ENCODE results near the gene SUFU. TPM values are rescaled to one million over a fixed set of nuclear protein-coding genes. Genes with fewer than 3 reads are reported as not detected.

SUFU gene
- polyA plus RNA-seq, 4 donors = 26.7 to 32.0 (median 28.0) TPM

- no peak for DNase-seq (ENCODE audit: low read depth in 4 of 4, low spot score in 2 of 4)
These were observed 42.2 kb downstream of the SUFU start for GRCh38 chr10:102545997-102546396.

GRCh38 chr10:102546606-102547320, 43.0 kb downstream of the SUFU start:
- no peak for DNase-seq (ENCODE audit: low read depth in 4 of 4, low spot score in 2 of 4)

DNA sequence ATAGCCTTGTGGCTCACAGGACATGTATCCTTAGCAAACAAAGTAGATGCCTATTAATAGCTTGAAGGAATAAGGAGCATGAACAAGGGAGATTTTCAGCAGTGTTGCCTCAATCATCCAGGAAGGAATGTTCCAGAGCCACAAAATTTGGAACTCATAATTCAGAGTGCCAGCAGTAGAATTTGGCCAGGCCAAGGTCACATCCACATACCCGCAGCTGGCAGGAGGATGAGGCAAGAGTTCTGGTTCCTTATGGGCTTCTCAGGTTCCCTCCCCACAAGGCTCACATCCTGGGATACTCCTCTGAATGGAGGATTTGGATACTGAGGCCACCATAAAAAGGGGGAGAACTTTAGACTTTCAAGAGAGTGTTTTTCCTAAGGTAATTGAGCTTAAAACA, 45.8 kb downstream of the SUFU start:
- no peak for DNase-seq (ENCODE audit: low read depth in 4 of 4, low spot score in 2 of 4)

DNA sequence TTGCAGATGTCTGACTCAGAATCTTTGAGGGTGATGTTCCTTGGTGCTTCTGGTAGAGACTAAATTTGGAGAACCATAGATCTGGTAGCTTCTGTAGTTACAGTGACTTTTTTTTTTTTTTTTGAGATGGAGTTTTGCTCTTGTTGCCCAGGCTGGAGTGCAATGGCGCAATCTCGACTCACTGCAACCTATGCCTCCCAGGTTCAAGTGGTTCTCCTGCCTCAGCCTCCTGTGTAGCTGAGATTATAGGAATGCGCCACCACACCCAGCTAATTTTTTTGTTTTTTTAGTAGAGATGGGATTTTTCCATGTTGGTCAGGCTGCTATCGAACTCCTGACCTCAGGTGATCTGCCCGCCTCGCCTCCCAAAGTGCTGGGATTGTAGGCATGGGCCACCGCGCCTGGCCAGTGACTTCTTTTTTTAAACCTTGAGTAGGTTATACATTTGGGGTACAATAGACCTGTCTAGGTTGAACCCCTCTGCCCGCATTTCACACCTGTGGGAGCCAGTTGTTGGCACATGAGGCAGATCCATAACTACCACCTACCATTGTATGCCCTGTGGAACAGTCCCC, 47.0 kb downstream of the SUFU start:
- no peak for DNase-seq (ENCODE audit: low read depth in 4 of 4, low spot score in 2 of 4)

- DNase-seq (ENCODE audit: low read depth in 4 of 4, low spot score in 2 of 4) = no peak
These were observed 48.8 kb downstream of the SUFU start for GRCh38 chr10:102552533-102552932.

DNA sequence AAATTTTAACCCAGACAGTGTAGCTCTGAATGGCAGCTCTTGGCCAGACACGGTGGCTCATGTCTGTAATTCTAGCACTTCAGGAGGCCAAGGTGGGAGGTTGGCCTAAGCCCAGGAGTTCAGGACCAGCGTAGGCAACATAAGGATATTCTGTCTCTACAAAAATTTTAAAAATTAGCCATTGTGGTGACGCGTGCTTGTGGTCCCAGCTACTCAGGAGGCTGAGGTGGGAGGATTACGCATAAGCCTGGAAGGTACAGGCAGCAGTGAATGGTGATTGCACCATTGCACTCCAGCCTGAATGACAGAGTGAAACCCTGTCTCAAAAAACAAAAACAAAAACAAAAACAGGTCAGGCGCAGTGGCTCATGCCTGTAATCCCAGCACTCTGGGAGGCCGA, 50.0 kb downstream of the SUFU start:
- DNase-seq (ENCODE audit: low read depth in 4 of 4, low spot score in 2 of 4) = no peak

- DNase-seq (ENCODE audit: low read depth in 4 of 4, low spot score in 2 of 4) = no peak
These were observed 50.8 kb downstream of the SUFU start for GRCh38 chr10:102554531-102554930.

DNA sequence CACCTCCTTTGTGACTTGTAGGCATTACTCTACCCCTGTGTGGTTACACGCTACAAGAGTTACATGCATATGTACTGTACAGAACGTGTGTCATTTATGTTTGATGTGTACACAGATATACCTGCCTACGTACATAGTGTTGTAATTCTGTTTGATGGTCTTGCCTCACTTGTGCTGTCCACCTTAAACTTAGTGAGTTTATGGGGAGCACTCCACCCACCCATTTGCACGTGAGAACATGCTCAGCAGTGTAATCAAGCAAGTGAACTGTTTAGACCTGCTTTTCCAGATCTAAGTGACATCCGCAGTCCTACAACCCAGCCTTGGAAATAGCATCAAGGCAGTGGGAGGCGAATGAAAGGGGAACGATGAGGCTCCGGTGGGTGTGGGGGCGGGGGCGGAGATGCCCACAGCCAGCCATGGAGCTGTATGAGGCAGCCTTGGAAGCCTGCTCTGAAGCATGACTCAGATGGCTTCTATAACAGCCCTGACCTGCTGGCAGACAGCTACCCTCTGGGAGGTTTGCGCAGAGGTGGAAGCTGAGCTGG, 52.1 kb downstream of the SUFU start:
- no peak for DNase-seq (ENCODE audit: low read depth in 4 of 4, low spot score in 2 of 4)

GRCh38 chr10:102557569-102557968, 53.8 kb downstream of the SUFU start:
- no peak for DNase-seq (ENCODE audit: low read depth in 4 of 4, low spot score in 2 of 4)

- no peak for DNase-seq (ENCODE audit: low read depth in 4 of 4, low spot score in 2 of 4)
These were observed 56.0 kb downstream of the SUFU start for GRCh38 chr10:102559764-102560163.

- DNase-seq (ENCODE audit: low read depth in 4 of 4, low spot score in 2 of 4) = no peak
These were observed 60.5 kb downstream of the SUFU start for GRCh38 chr10:102564209-102564834.

- DNase-seq (ENCODE audit: low read depth in 4 of 4, low spot score in 2 of 4) = no peak
These were observed 62.0 kb downstream of the SUFU start for GRCh38 chr10:102565793-102566192.

- no peak for DNase-seq (ENCODE audit: low read depth in 4 of 4, low spot score in 2 of 4)
These were observed 75.0 kb downstream of the SUFU start for GRCh38 chr10:102578782-102579181.

DNA sequence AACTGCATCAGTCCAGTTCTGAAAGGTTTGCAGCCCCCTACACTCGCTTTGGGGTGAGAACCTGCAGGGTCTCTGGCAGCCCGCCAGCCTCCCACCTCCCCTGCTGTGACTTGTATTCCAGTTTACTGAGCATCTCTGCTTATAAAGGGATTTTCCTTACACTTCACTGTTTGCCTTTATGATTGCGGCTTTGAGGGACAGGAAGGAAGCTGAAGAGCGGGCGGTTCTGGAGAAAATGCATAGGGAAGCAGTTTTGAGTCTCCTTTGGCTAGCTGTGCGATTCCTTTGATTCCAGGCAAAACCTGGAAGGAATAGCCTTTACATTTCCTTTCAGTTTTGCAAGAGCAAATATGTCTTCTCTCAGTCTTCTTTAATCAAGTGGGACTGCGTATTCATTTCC, 75.6 kb downstream of the SUFU start:
- no peak for DNase-seq (ENCODE audit: low read depth in 4 of 4, low spot score in 2 of 4)

GRCh38 chr10:102580230-102580629, 76.5 kb downstream of the SUFU start:
- DNase-seq (ENCODE audit: low read depth in 4 of 4, low spot score in 2 of 4) = no peak

- DNase-seq (ENCODE audit: low read depth in 4 of 4, low spot score in 2 of 4) = no peak
These were observed 77.6 kb downstream of the SUFU start for GRCh38 chr10:102581401-102581800.

DNA sequence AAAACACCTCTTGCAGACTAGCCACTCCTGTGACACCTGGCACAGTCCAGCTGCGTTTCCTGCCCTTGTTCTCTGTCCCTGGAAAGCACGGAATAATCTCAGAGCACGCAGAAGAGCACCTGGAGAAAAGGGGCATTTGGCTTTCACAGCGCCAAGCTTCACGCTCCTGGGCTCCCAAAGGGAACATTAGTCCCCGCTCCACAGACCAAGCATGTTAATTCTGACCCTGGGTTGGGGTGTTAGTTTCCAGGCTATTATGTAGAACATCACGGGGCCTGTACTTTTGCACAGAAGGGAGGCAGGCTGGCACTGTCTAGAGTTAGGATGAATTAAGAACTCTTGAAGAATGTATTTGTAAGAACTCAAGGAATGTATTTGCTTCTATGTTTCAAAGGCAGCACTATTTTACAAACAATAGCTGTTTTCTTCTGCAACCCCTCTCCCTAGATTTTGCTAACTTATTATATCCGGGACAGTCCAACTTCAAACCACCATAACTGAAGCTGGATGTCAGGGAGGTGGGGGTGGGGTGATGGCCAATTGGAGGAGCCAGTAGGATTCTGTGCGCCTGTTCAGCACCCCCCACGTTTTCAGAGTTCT, 78.3 kb downstream of the SUFU start:
- no peak for DNase-seq (ENCODE audit: low read depth in 4 of 4, low spot score in 2 of 4)

DNA sequence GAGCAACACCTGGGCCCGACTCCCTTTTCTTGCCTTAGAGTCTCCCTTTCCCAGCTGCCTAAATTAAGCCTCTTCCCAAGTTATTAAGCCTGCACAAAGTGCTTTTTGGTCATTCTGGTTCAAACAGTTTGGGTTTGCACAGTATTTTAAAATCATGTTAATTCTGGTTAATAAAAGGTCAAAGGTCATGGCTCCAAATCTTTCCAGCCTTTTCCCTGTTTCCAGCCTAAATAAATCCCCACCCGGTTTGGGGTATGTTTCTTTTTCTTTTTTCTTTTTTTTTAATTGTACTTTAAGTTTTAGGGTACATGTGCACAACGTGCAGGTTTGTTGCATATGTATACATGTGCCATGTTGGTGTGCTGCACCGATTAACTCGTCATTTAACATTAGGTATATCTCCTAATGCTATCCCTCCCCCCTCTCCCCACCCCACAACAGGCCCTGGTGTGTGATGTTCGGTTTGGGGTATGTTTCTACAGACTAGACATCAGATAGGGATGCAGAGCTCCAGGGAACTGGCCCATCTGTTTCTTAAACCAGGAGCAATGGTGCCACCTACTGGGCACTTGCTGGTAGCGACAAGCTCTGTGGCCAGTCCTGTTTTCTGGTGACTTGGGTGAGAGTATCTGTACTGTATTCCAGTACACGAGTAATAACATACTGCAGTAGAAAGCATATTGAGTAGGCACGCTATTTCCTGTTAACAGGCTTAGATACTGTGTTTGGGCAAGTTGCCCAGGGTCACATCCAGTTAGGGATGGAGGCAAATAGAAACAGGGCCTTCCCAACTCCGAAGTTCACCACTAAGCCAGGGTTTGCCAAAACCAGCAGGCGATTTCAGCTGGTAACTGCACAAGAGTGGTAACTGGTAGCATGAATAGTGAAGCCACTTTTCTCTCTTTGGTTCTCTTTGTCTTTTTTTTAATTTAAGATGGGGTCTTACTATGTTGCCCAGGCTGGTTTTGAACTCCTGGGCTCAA, 80.0 kb downstream of the SUFU start:
- DNase-seq (ENCODE audit: low read depth in 4 of 4, low spot score in 2 of 4) = peak; percentile 53 to 88 (median 74)

DNA sequence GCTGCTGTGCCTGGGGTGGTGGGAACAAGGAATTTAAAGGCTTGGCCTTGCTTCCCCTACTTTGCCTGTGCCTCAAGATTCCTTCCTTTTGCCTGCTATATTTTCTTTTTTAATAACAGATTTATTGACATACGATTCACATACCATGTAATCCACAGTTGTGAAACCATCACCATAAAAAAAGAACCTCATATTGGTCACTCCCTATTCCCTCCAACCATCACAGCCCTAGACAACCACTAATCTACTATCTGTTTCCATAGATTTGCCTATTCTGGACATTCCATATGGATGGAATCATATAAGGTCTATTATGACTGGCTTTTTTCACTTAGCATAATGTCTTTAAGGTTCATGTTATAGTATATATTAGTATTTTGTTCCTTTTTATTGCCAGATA, 81.3 kb downstream of the SUFU start:
- DNase-seq (ENCODE audit: low read depth in 4 of 4, low spot score in 2 of 4) = no peak

DNA sequence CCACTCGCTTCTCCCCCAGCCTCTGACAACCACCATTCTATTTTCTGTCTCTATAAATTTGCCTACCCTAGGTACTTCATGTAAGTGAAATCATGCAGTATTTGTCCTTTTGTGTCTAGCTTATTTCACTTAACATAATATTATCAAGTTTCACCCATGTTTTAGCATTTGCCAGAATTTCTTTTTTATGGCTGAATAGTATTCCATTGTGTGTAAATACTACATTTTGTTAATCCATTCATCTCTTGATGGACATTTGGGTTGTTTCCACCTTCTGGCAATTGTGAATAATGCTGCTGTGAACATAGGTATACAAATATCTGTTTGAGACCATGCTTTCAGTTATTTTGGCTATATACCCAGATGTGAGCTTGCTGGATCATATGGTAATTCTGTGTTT, 83.1 kb downstream of the SUFU start:
- DNase-seq (ENCODE audit: low read depth in 4 of 4, low spot score in 2 of 4) = no peak
